Measurements from ENCODE around the gene CASP10.

The CASP10 gene

GRCh38 chr2:201271917-201272316 is 89.0 kb downstream of the CASP10 start:
- Histone ChIP-seq H3K36me3 (ENCODE audit: control insufficient read depth, insufficient read depth, low read length) (no peaks in the 10 kb centered on the region), H3K27me3 (ENCODE audit: control insufficient read depth, insufficient read depth, low read length) (no peaks in the 10 kb centered on the region), H3K9ac (ENCODE audit: low read depth, low read length) (no peak overlapping the region), H3K4me1 (ENCODE audit: control insufficient read depth, insufficient read depth, low read length) (no peaks in the 10 kb centered on the region), H3K4me3 (ENCODE audit: low read depth, low read length) (no peak overlapping the region), H3K9me3 (ENCODE audit: control insufficient read depth, insufficient read depth, low read length) (no peaks in the 10 kb centered on the region)

GRCh38 chr2:201273330-201273983 is 90.5 kb downstream of the CASP10 start:
- Histone ChIP-seq H3K36me3 (ENCODE audit: control insufficient read depth, insufficient read depth, low read length) (no peaks in the 10 kb centered on the region), H3K9ac (ENCODE audit: low read depth, low read length) (no peak overlapping the region), H3K4me1 (ENCODE audit: control insufficient read depth, insufficient read depth, low read length) (no peaks in the 10 kb centered on the region), H3K4me3 (ENCODE audit: low read depth, low read length) (no peak overlapping the region), H3K27me3 (ENCODE audit: control insufficient read depth, insufficient read depth, low read length) (no peaks in the 10 kb centered on the region), H3K9me3 (ENCODE audit: control insufficient read depth, insufficient read depth, low read length) (no peaks in the 10 kb centered on the region)

- H3K36me3 ChIP-seq (ENCODE audit: control insufficient read depth, insufficient read depth, low read length): no peaks in the 10 kb centered on the region
Measured at GRCh38 chr2:201275069-201275468, 92.1 kb downstream of the CASP10 start.

GRCh38 chr2:201275990-201276389 is 93.0 kb downstream of the CASP10 start:
- no peak overlapping the region for H3K9ac ChIP-seq (ENCODE audit: low read depth, low read length)
- no peaks in the 10 kb centered on the region for H3K4me1 ChIP-seq (ENCODE audit: control insufficient read depth, insufficient read depth, low read length)
- H3K36me3 ChIP-seq (ENCODE audit: control insufficient read depth, insufficient read depth, low read length): no peaks in the 10 kb centered on the region
- H3K27me3 ChIP-seq (ENCODE audit: control insufficient read depth, insufficient read depth, low read length): no peaks in the 10 kb centered on the region
- H3K9me3 ChIP-seq (ENCODE audit: control insufficient read depth, insufficient read depth, low read length): no peaks in the 10 kb centered on the region
- H3K4me3 ChIP-seq (ENCODE audit: low read depth, low read length): no peak overlapping the region

More at GRCh38 chr2:201275069-201275468, 92.1 kb downstream of the CASP10 start:
- Histone ChIP-seq H3K9ac (ENCODE audit: low read depth, low read length) (no peak overlapping the region), H3K27me3 (ENCODE audit: control insufficient read depth, insufficient read depth, low read length) (no peaks in the 10 kb centered on the region), H3K9me3 (ENCODE audit: control insufficient read depth, insufficient read depth, low read length) (no peaks in the 10 kb centered on the region), H3K4me3 (ENCODE audit: low read depth, low read length) (no peak overlapping the region), H3K4me1 (ENCODE audit: control insufficient read depth, insufficient read depth, low read length) (no peaks in the 10 kb centered on the region)

GRCh38 chr2:201276511-201276910 is 93.6 kb downstream of the CASP10 start:
- H3K4me3 ChIP-seq (ENCODE audit: low read depth, low read length): no peak overlapping the region
- no peaks in the 10 kb centered on the region for H3K36me3 ChIP-seq (ENCODE audit: control insufficient read depth, insufficient read depth, low read length)
- no peak overlapping the region for H3K9ac ChIP-seq (ENCODE audit: low read depth, low read length)
- no peaks in the 10 kb centered on the region for H3K27me3 ChIP-seq (ENCODE audit: control insufficient read depth, insufficient read depth, low read length)
- no peaks in the 10 kb centered on the region for H3K9me3 ChIP-seq (ENCODE audit: control insufficient read depth, insufficient read depth, low read length)
- no peaks in the 10 kb centered on the region for H3K4me1 ChIP-seq (ENCODE audit: control insufficient read depth, insufficient read depth, low read length)
